Measurements from ENCODE around the gene KRTAP12-1.

GRCh38 chr21:44691686-44692085 lies 9.7 kb upstream of the KRTAP12-1 start:
- TF ChIP-seq CTCF (conservative IDR thresholded peaks at IDR 0.05; ENCODE audit: low read length) (no peak), EZH2phosphoT487 (IDR thresholded peaks at IDR 0.05; ENCODE audit: borderline replicate concordance, low read depth, low read length) (no peak)

All from OCI-LY7 (cell line).